Lower lobe of right lung (tissue), 2 donors: ENCODE results near the gene TAS2R42. TPM values are rescaled to one million over a fixed set of nuclear protein-coding genes. Genes with fewer than 3 reads are reported as not detected.

ENCODE experiments used
- ATAC-seq, 2 donors: fragments of 200-7000 bp; cut with Tn5 transposase; one replicate each; pipeline ENCODE4 v1.9.1; 2020 to 2022; ENCODE audit warnings: mild to moderate bottlenecking in 2 of 2, moderate library complexity in 2 of 2
- DNase-seq: peaks from one replicate; pipeline ENCODE4 v3.0.0-alpha.2; 2020
- H3K27ac ChIP-seq: fragments of 200-600 bp; one replicate; pipeline ENCODE4 v1.8.0; 2022
- H3K27me3 ChIP-seq: fragments of 200-600 bp; one replicate; pipeline ENCODE4 v1.8.0; 2022; ENCODE audit warnings: low read depth
- H3K36me3 ChIP-seq: fragments of 200-600 bp; one replicate; pipeline ENCODE4 v1.8.0; 2022; ENCODE audit warnings: mild to moderate bottlenecking
- H3K4me1 ChIP-seq: fragments of 200-600 bp; one replicate; pipeline ENCODE4 v1.8.0; 2022
- H3K4me3 ChIP-seq: fragments of 200-600 bp; one replicate; pipeline ENCODE4 v1.8.0; 2022; ENCODE audit warnings: mild to moderate bottlenecking
- H3K9me3 ChIP-seq: fragments of 200-600 bp; one replicate; pipeline ENCODE4 v1.8.0; 2022
- CTCF ChIP-seq: fragments of 200-600 bp; IDR thresholded peaks from one replicate; pipeline ENCODE4 v1.8.0; 2022; ENCODE audit warnings: antibody characterized with exemption, mild to moderate bottlenecking
- intact Hi-C: fragments of 100-400 bp; cut with DNase I; formaldehyde crosslinking; loops from one replicate; pipeline ENCODE4 v1.11.0; 2022
- long read RNA-seq: library from polyadenylated mRNA; unstranded; transcript quantifications from one replicate; pipeline ENCODE4 v2.0.0, GENCODE V29; 2021
- total RNA-seq: library from RNA; stranded (reverse); fragmentation: NEBNext Ultra II Directional; extraction: Animal tissue kit (Norgen Biotek cat#: 25700); gene quantifications from one replicate; pipeline ENCODE4 v1.2.1, GENCODE V29; 2021
- donor health status: DM: no; HTN: yes; CAD: no; lungs with severe emphysema.

Gene TAS2R42, protein sequence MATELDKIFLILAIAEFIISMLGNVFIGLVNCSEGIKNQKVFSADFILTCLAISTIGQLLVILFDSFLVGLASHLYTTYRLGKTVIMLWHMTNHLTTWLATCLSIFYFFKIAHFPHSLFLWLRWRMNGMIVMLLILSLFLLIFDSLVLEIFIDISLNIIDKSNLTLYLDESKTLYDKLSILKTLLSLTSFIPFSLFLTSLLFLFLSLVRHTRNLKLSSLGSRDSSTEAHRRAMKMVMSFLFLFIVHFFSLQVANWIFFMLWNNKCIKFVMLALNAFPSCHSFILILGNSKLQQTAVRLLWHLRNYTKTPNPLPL
- total RNA-seq: not detected
- long read RNA-seq: 0 reads

DNA sequence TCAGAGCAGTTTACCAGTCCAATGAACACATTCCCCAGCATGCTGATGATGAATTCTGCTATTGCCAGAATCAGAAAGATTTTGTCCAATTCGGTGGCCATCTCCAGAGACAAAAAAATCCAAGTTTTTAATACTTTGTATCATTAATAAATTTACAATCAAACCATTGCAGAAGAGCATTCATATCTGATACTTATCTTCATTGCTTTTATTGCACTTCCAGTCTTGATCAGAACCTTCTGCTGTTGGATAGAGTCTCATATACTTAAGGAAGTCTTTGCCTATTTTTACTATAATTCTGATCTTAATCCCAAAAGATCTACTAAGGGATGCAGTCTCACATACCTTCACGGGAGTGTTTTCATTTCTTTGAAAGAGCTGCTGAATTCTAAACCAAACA is at the start of gene TAS2R42:
Gene TAS2R42 (minus strand): TSS at position 101 of the 400 bp plus-strand sequence. CDS start 0 bp downstream, at position 101.
- Histone ChIP-seq H3K4me3 (no peak within 1 kb of the TSS), H3K4me1 (no peaks in the 10 kb centered on the region), H3K9me3 (no peaks in the 10 kb centered on the region), H3K36me3 (no peaks in the 10 kb centered on the region), H3K27me3 (no peaks in the 10 kb centered on the region), H3K27ac (no peak within 1 kb of the TSS)
- intact Hi-C loops: no loop called here
- no peak for TF ChIP-seq CTCF
- DNase-seq (no peak), ATAC-seq (no peak)

DNA sequence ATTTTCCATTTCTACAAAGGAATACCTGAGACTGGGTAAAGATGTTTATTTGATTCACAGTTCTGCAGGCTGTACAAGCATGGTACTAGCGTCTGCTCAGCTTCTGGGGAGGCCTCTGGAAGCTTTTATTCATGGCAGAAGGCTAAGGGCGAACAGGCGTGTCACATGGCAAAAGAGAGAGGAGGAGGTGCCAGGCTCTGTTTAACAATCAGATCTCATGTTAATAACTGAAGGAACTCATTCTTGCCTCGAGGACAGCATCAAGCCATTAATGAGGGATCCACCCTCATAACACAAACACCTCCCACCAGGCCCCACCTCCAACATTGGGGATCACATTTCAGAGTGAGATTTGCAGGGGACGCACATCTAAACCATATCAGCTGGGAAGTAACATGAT is 46.8 kb upstream of the TAS2R42 start:
- DNase-seq (no peak), ATAC-seq (no peak)
- H3K27ac ChIP-seq: no peak overlapping the region
- no peaks in the 10 kb centered on the region for H3K27me3 ChIP-seq
- no peaks in the 10 kb centered on the region for H3K36me3 ChIP-seq
- H3K4me1 ChIP-seq: no peaks in the 10 kb centered on the region
- no peak for TF ChIP-seq CTCF
- intact Hi-C loops: no loop called here
- no peak overlapping the region for H3K4me3 ChIP-seq
- no peaks in the 10 kb centered on the region for H3K9me3 ChIP-seq

DNA sequence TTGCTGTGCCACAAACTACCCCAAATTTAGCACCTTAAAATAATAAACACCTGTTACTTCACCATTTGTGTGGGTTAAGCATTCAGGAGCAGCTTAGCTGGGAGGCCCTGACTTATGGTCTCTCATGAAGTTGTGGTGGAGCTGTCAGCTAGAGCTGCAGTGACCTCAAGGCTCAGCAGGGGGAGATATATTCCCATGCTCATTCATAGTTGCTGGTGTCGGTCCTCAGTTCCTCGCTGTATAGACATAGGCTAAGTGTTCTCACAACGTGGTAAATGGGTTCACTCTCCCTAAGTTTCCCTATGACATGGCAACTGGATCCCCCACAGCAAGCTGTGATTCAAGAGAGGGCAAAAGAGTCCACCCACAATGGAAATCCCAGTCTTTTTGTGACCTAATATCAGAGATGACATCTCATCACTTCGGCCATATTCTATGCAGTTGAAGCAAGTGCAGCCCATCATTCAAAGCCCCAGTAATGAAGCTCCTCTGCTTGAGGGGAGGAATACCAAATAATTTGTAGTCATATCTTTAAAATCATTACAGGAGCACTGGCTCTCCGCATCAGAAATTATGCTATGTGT is 41.7 kb upstream of the TAS2R42 start:
- Histone ChIP-seq H3K36me3 (no peaks in the 10 kb centered on the region), H3K27ac (no peak overlapping the region), H3K4me1 (no peaks in the 10 kb centered on the region), H3K27me3 (no peaks in the 10 kb centered on the region), H3K4me3 (no peak overlapping the region), H3K9me3 (no peaks in the 10 kb centered on the region)
- peak; percentile 46 for TF ChIP-seq CTCF
- DNase-seq: no peak
- intact Hi-C loops: no loop called here
- ATAC-seq: peak; percentile 65 to 70

GRCh38 chr12:11227373-11227772 is 40.6 kb upstream of the TAS2R42 start:
- intact Hi-C loops: no loop called here
- no peaks in the 10 kb centered on the region for H3K36me3 ChIP-seq
- ATAC-seq: no peak
- H3K27ac ChIP-seq: no peak overlapping the region
- no peak for TF ChIP-seq CTCF
- no peak for DNase-seq
- no peak overlapping the region for H3K4me3 ChIP-seq
- no peaks in the 10 kb centered on the region for H3K27me3 ChIP-seq
- H3K9me3 ChIP-seq: no peaks in the 10 kb centered on the region
- no peaks in the 10 kb centered on the region for H3K4me1 ChIP-seq

DNA sequence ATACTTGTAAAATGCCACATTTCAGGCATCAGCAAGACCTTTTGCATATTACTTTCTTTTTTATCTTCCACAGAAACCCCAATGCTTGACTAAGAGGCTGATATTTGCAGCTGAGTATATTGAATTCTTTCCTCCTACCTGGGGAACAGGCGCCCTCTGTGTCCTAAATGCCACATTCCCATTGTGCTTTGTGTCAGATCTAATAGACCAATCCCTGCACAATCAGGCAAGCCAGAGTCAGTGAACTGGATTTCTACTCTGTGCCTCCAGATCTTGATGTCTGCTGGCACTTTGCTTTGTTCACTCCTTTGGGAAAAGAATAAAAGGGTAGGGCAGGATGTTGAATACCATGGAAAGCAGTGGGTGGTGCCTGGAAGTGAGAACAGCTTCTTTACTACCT is 22.4 kb upstream of the TAS2R42 start:
- ATAC-seq (no peak), DNase-seq (no peak)
- intact Hi-C loops: no loop called here
- H3K4me3 ChIP-seq: no peak overlapping the region
- no peaks in the 10 kb centered on the region for H3K4me1 ChIP-seq
- H3K36me3 ChIP-seq: no peaks in the 10 kb centered on the region
- TF ChIP-seq CTCF: no peak
- H3K27me3 ChIP-seq: no peaks in the 10 kb centered on the region
- no peak overlapping the region for H3K27ac ChIP-seq
- no peaks in the 10 kb centered on the region for H3K9me3 ChIP-seq
